22Rv1 (cell line): ENCODE measurements around the gene PRRC2B.

ENCODE experiments used
- ZFX ChIP-seq: fragments of 450-650 bp; IDR thresholded peaks from 2 replicates; pipeline ENCODE4 v1.6.1; 2017; ENCODE audit warnings: antibody characterized with exemption, borderline replicate concordance
- TF ChIP-seq, protein P1 (sequence below): fragments of 450-650 bp; IDR thresholded peaks from 2 replicates; pipeline ENCODE4 v1.5.1; 2017; ENCODE audit warnings: mild to moderate bottlenecking

GRCh38 chr9:131518553-131518952 lies 124.7 kb downstream of the PRRC2B start:
- TF ChIP-seq, protein P1, sequence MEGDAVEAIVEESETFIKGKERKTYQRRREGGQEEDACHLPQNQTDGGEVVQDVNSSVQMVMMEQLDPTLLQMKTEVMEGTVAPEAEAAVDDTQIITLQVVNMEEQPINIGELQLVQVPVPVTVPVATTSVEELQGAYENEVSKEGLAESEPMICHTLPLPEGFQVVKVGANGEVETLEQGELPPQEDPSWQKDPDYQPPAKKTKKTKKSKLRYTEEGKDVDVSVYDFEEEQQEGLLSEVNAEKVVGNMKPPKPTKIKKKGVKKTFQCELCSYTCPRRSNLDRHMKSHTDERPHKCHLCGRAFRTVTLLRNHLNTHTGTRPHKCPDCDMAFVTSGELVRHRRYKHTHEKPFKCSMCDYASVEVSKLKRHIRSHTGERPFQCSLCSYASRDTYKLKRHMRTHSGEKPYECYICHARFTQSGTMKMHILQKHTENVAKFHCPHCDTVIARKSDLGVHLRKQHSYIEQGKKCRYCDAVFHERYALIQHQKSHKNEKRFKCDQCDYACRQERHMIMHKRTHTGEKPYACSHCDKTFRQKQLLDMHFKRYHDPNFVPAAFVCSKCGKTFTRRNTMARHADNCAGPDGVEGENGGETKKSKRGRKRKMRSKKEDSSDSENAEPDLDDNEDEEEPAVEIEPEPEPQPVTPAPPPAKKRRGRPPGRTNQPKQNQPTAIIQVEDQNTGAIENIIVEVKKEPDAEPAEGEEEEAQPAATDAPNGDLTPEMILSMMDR = no peak
- TF ChIP-seq ZFX = no peak
